Gastroesophageal sphincter (tissue), 4 donors: ENCODE measurements around the gene CEMIP2. TPM values are rescaled to one million over a fixed set of nuclear protein-coding genes. Genes with fewer than 3 reads are reported as not detected.

Experiments
- ATAC-seq: fragments of 150-250 bp; one replicate; pipeline ENCODE4 v1.9.1; 2016; ENCODE audit warnings: mild to moderate bottlenecking, moderate library complexity
- H3K27ac ChIP-seq, 4 donors: fragments of 200-600 bp; sonication (generic) in 3 of 4; 1 replicate in 3 of 4; 2 replicates in 1 of 4; pipeline ENCODE4 v1.5.1; 2016 to 2019
- H3K27me3 ChIP-seq: fragments of 200-600 bp; sonication (generic); one replicate; pipeline ENCODE4 v1.5.1; 2019
- H3K36me3 ChIP-seq, 2 donors: fragments of 200-600 bp; sonication (generic); one replicate each; pipeline ENCODE4 v1.5.1; 2019; ENCODE audit warnings: control low read depth in 1 of 2
- H3K4me1 ChIP-seq, 3 donors: fragments of 200-600 bp; sonication (generic); 1 replicate in 2 of 3; 2 replicates in 1 of 3; pipeline ENCODE4 v1.5.1; 2016 to 2019; ENCODE audit warnings: control low read depth in 2 of 3
- H3K4me3 ChIP-seq, 2 donors: fragments of 200-600 bp; sonication (generic); one replicate each; pipeline ENCODE4 v1.5.1; 2019; ENCODE audit warnings: mild to moderate bottlenecking in 1 of 2, moderate library complexity in 1 of 2
- H3K9me3 ChIP-seq, 3 donors: fragments of 200-600 bp; sonication (generic); one replicate each; pipeline ENCODE4 v1.5.1; 2017 to 2019; ENCODE audit warnings: control low read depth in 2 of 3
- CTCF ChIP-seq, 4 experiments: fragments of 200-600 bp in 2 of 4; fragments of 450-650 bp in 2 of 4; sonication (generic) in 1 of 4; IDR thresholded peaks; one replicate each; pipeline ENCODE4 v1.5.1; 2017 to 2019; ENCODE audit warnings: antibody characterized with exemption in 4 of 4, mild to moderate bottlenecking in 2 of 4, moderate library complexity in 2 of 4
- EP300 ChIP-seq: sonication (generic); formaldehyde crosslinking; IDR thresholded peaks from one replicate; pipeline ENCODE4 v1.6.1; 2017; ENCODE audit warnings: antibody characterized with exemption, mild to moderate bottlenecking
- POLR2A ChIP-seq, 2 donors: fragments of 450-650 bp; IDR thresholded peaks; one replicate each; pipeline ENCODE4 v1.6.1; 2017; ENCODE audit warnings: antibody characterized with exemption in 2 of 2, mild to moderate bottlenecking in 2 of 2, moderate library complexity in 1 of 2
- POLR2AphosphoS5 ChIP-seq: sonication (generic); formaldehyde crosslinking; IDR thresholded peaks from one replicate; pipeline ENCODE4 v1.6.1; 2017; ENCODE audit warnings: antibody characterized with exemption
- WGBS, 2 donors: methylation state at CpG; one replicate each; pipeline ENCODE4 v1.1.5; 2018; ENCODE audit warnings: low coverage in 1 of 2; 5-methylcytosine and 5-hydroxymethylcytosine counted together
- total RNA-seq, 4 donors: library from RNA; depleted of rRNA; stranded (reverse); fragments of >200 nt; gene quantifications; one replicate each; pipeline ENCODE4 v1.1.0, GENCODE V29; 2016

The CEMIP2 gene
- total RNA-seq, 4 donors from 2014 or later = 8.1 to 84.5 (median 17.4) TPM

DNA sequence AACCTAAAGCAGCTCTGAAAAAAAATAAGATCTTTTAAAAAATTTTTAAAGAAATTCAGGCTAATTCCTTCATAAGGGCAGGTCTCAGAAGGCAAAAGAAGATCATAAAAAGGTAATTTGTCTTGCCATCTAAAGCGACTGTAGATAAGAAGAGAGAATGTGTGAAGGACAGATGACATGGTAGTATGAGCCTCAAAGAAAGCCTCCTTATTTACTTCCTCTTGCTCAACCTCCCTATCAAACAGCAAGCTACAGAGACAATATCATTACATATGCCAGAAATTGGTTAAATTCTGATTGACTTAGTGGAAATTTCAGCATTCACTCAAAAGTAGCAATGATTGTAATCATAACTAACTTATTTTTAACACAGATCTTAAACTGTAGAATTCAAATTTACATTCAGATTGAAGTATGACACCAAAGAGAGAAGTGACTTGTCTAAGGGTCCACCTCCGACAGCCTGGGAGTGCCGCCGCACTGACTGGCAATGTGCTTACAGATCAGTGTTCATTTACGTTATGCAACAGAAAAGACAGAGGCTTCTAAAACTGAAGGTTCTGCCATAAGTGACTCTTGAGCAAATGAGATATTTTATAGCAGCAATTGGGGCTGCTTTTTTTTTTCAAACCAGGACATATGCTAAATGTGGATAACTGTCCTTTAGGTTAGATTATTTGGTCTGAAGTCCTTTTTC, 132.0 kb downstream of the CEMIP2 start:
- Histone ChIP-seq H3K4me3 (no peak overlapping the region), H3K4me1 (no peaks in the 10 kb centered on the region), H3K36me3 (no peaks in the 10 kb centered on the region), H3K9me3 (no peaks in the 10 kb centered on the region), H3K27ac (no peak overlapping the region), H3K27me3 (no peaks in the 10 kb centered on the region)
- ATAC-seq = no peak
- WGBS, 2 donors = 67 to 89% methylated on average over 2 to 5 of the region's 5 CpGs
- TF ChIP-seq POLR2A (IDR thresholded peaks at IDR 0.05) (no peak), POLR2AphosphoS5 (no peak)

- H3K4me3 ChIP-seq = no peak overlapping the region
- H3K36me3 ChIP-seq = no peaks in the 10 kb centered on the region
- H3K27me3 ChIP-seq = no peaks in the 10 kb centered on the region
- no peak overlapping the region for H3K27ac ChIP-seq
- ATAC-seq = no peak
- H3K4me1 ChIP-seq = no peaks in the 10 kb centered on the region
- TF ChIP-seq CTCF (IDR thresholded peaks at IDR 0.05) (no peak), EP300 (no peak), POLR2A (IDR thresholded peaks at IDR 0.05) (no peak), POLR2AphosphoS5 (no peak)
- 65 to 87% methylated on average over 4 of the region's 4 CpGs for WGBS, 2 donors
- no peaks in the 10 kb centered on the region for H3K9me3 ChIP-seq
Observed at GRCh38 chr9:71634752-71635151, 133.6 kb downstream of the CEMIP2 start.

Other genes with a start within 250 kb of the CEMIP2 start
- gene ABHD17B, start 142.7 kb upstream of the CEMIP2 start, total RNA-seq = 10 to 100 TPM; 10.5 to 24.8 (median 15.9) TPM
- 10 to 100 TPM in 3 of 4 donors, 1 to 10 TPM in 1; 9.8 to 14.6 (median 11.9) TPM for gene C9orf85, start 143.1 kb upstream of the CEMIP2 start, total RNA-seq